Fibroblast of lung (primary cell): ENCODE data around the gene ANXA6.
"Not testable (repeated sequence)": the region's sequence is repeated elsewhere in the genome, so short reads cannot be mapped to it uniquely, and the experiment has no call there.

Source experiments
- EZH2 ChIP-seq: IDR thresholded peaks from 2 replicates; pipeline ENCODE4 v1.5.1; 2012; ENCODE audit warnings: low read length, control low read depth, mild to moderate bottlenecking; ENCODE audit errors: missing control alignments
- TF ChIP-seq, protein P1 (sequence below), 2 donors: IDR thresholded peaks in 1 of 2; conservative IDR thresholded peaks in 1 of 2; 1 replicate in 1 of 2; 2 replicates in 1 of 2; pipeline ENCODE4 v1.5.1; 2011 to 2012; ENCODE audit warnings: low read length in 2 of 2, control low read depth in 1 of 2, inconsistent platforms in 1 of 2, low read depth in 1 of 2, mild to moderate bottlenecking in 1 of 2

DNA sequence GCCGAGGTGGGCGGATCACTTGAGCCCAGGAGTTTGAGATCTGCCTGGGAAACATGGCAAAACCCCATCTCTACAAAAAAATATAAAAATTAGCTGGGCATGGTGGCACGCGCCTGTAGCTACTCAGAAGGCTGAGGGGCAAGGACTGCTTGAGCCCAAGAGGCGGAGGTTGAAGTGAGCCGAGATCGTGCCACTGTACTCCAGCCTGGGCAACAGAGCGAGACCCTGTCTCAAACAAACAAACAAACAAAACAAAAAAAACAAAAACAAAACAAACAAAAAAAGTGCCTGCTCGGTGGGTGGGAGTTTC lies 39.7 kb upstream of the ANXA6 start:
- TF ChIP-seq, protein P1, sequence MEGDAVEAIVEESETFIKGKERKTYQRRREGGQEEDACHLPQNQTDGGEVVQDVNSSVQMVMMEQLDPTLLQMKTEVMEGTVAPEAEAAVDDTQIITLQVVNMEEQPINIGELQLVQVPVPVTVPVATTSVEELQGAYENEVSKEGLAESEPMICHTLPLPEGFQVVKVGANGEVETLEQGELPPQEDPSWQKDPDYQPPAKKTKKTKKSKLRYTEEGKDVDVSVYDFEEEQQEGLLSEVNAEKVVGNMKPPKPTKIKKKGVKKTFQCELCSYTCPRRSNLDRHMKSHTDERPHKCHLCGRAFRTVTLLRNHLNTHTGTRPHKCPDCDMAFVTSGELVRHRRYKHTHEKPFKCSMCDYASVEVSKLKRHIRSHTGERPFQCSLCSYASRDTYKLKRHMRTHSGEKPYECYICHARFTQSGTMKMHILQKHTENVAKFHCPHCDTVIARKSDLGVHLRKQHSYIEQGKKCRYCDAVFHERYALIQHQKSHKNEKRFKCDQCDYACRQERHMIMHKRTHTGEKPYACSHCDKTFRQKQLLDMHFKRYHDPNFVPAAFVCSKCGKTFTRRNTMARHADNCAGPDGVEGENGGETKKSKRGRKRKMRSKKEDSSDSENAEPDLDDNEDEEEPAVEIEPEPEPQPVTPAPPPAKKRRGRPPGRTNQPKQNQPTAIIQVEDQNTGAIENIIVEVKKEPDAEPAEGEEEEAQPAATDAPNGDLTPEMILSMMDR (conservative IDR thresholded peaks at IDR 0.05 in 1 of 2, IDR thresholded peaks at IDR 0.05 in 1 of 2; ENCODE audit: low read depth in 1 of 2, low read length in 2 of 2): not testable (repeated sequence)
- TF ChIP-seq EZH2: not testable (repeated sequence)
